T-helper 17 cell (primary cell): ENCODE measurements around the gene EFNB3. TPM values are rescaled to one million over a fixed set of nuclear protein-coding genes. Genes with fewer than 3 reads are reported as not detected.

ENCODE experiments used
- ATAC-seq: fragments of 150-1000 bp; cut with Tn5 transposase; 2 replicates; pipeline ENCODE4 v1.10.0; 2021; ENCODE audit warnings: mild to moderate bottlenecking, moderate library complexity
- DNase-seq, 3 donors: peaks; one replicate each; pipeline versions ENCODE4 v3.0.0 to v3.0.0-alpha.2; 2020 to 2021
- H3K9me3 ChIP-seq: one replicate; pipeline ENCODE4 v1.7.0; 2013; ENCODE audit warnings: low read length, mild to moderate bottlenecking; ENCODE audit not compliant: control insufficient read depth, poor library complexity, severe bottlenecking
- H3K27ac Mint-ChIP-seq: one replicate; pipeline ENCODE4 v1.8.0; 2022; ENCODE audit warnings: mild to moderate bottlenecking, moderate library complexity, mixed read lengths
- H3K27me3 Mint-ChIP-seq: one replicate; pipeline ENCODE4 v1.8.0; 2022; ENCODE audit warnings: mixed read lengths
- H3K36me3 Mint-ChIP-seq: one replicate; pipeline ENCODE4 v1.8.0; 2022; ENCODE audit warnings: low read depth, mixed read lengths
- H3K4me1 Mint-ChIP-seq: one replicate; pipeline ENCODE4 v1.8.0; 2022; ENCODE audit warnings: mild to moderate bottlenecking, mixed read lengths
- H3K4me3 Mint-ChIP-seq: one replicate; pipeline ENCODE4 v1.8.0; 2022; ENCODE audit warnings: mild to moderate bottlenecking, moderate library complexity, mixed read lengths
- total RNA-seq, 4 donors: library from RNA in 2 of 4; stranded (reverse) in 2 of 4; gene quantifications; one replicate each; pipeline ENCODE4 v1.2.3 and lab custom pipeline; 2022 to 2026

EFNB3 gene
- total RNA-seq, 2 donors from 2014 or later = not detected

- H3K4me1 Mint-ChIP-seq = peaks cover 4% of the 10 kb centered on the region
- H3K9me3 ChIP-seq = no peaks in the 10 kb centered on the region
- peaks cover 7% of the 10 kb centered on the region for H3K36me3 Mint-ChIP-seq
- no peak overlapping the region for H3K27ac Mint-ChIP-seq
- DNase-seq (no peak), ATAC-seq (no peak)
- H3K4me3 Mint-ChIP-seq = no peak overlapping the region
- H3K27me3 Mint-ChIP-seq = peaks cover 25% of the 10 kb centered on the region
Observed at GRCh38 chr17:7742729-7743128, 37.7 kb downstream of the EFNB3 start.

- DNase-seq (no peak), ATAC-seq (no peak)
- Mint-ChIP-seq H3K4me1 (peaks cover 4% of the 10 kb centered on the region), H3K4me3 (no peak overlapping the region), H3K27ac (no peak overlapping the region), H3K36me3 (peaks cover 7% of the 10 kb centered on the region), H3K27me3 (peaks cover 22% of the 10 kb centered on the region)
- no peaks in the 10 kb centered on the region for H3K9me3 ChIP-seq
Observed at GRCh38 chr17:7744416-7744815, 39.4 kb downstream of the EFNB3 start.

- DNase-seq = no peak
Observed at GRCh38 chr17:7745748-7746470, 40.9 kb downstream of the EFNB3 start.

GRCh38 chr17:7747635-7748071 is 42.7 kb downstream of the EFNB3 start:
- Mint-ChIP-seq H3K4me1 (no peaks in the 10 kb centered on the region), H3K4me3 (no peak overlapping the region), H3K27ac (no peak overlapping the region), H3K27me3 (peaks cover 8% of the 10 kb centered on the region), H3K36me3 (no peaks in the 10 kb centered on the region)
- ATAC-seq (no peak), DNase-seq (no peak)
- no peaks in the 10 kb centered on the region for H3K9me3 ChIP-seq

More at GRCh38 chr17:7745748-7746470, 40.9 kb downstream of the EFNB3 start:
- no peaks in the 10 kb centered on the region for H3K9me3 ChIP-seq
- ATAC-seq = no peak
- Mint-ChIP-seq H3K4me3 (no peak overlapping the region), H3K27ac (no peak overlapping the region), H3K36me3 (peaks cover under 1% of the 10 kb centered on the region), H3K4me1 (no peaks in the 10 kb centered on the region), H3K27me3 (peaks cover 11% of the 10 kb centered on the region)

GRCh38 chr17:7748076-7748775 is 43.2 kb downstream of the EFNB3 start:
- no peaks in the 10 kb centered on the region for H3K4me1 Mint-ChIP-seq

GRCh38 chr17:7750321-7750821 is 45.4 kb downstream of the EFNB3 start:
- no peak overlapping the region for H3K27ac Mint-ChIP-seq
- H3K4me3 Mint-ChIP-seq = no peak overlapping the region
- H3K9me3 ChIP-seq = no peaks in the 10 kb centered on the region
- peaks cover 29% of the 10 kb centered on the region for H3K27me3 Mint-ChIP-seq
- peaks cover 4% of the 10 kb centered on the region for H3K36me3 Mint-ChIP-seq
- ATAC-seq (no peak), DNase-seq (no peak)
- peaks cover 5% of the 10 kb centered on the region for H3K4me1 Mint-ChIP-seq

More at GRCh38 chr17:7748076-7748775, 43.2 kb downstream of the EFNB3 start:
- Mint-ChIP-seq H3K27me3 (peaks cover 11% of the 10 kb centered on the region), H3K4me3 (no peak overlapping the region), H3K27ac (no peak overlapping the region), H3K36me3 (no peaks in the 10 kb centered on the region)
- H3K9me3 ChIP-seq = no peaks in the 10 kb centered on the region
- DNase-seq = no peak
- ATAC-seq = no peak

GRCh38 chr17:7754656-7755055 is 49.7 kb downstream of the EFNB3 start:
- Mint-ChIP-seq H3K27ac (no peak overlapping the region), H3K27me3 (peaks cover 37% of the 10 kb centered on the region), H3K4me1 (peaks cover 7% of the 10 kb centered on the region), H3K4me3 (no peak overlapping the region), H3K36me3 (peaks cover 4% of the 10 kb centered on the region)
- ATAC-seq (no peak), DNase-seq (no peak)
- no peaks in the 10 kb centered on the region for H3K9me3 ChIP-seq

GRCh38 chr17:7755095-7755890 is 50.3 kb downstream of the EFNB3 start:
- H3K9me3 ChIP-seq = no peaks in the 10 kb centered on the region
- H3K36me3 Mint-ChIP-seq = peaks cover 4% of the 10 kb centered on the region
- H3K4me1 Mint-ChIP-seq = peaks cover 7% of the 10 kb centered on the region
- H3K27me3 Mint-ChIP-seq = peaks cover 37% of the 10 kb centered on the region
- ATAC-seq (no peak), DNase-seq (no peak)
- no peak overlapping the region for H3K27ac Mint-ChIP-seq
- H3K4me3 Mint-ChIP-seq = no peak overlapping the region

GRCh38 chr17:7756968-7757367 is 52.0 kb downstream of the EFNB3 start:
- Mint-ChIP-seq H3K36me3 (peaks cover 6% of the 10 kb centered on the region), H3K4me3 (no peak overlapping the region), H3K27ac (no peak overlapping the region), H3K4me1 (peaks cover 9% of the 10 kb centered on the region), H3K27me3 (peaks cover 37% of the 10 kb centered on the region)
- no peaks in the 10 kb centered on the region for H3K9me3 ChIP-seq
- DNase-seq (no peak), ATAC-seq (no peak)

Other genes with a start within 250 kb of the EFNB3 start
- gene ZBTB4, start 225.6 kb upstream of the EFNB3 start, total RNA-seq = 10 to 100 TPM; 44.9 to 49.5 TPM
- not detected for gene SLC35G6, start 223.8 kb upstream of the EFNB3 start, total RNA-seq
- gene POLR2A, start 220.8 kb upstream of the EFNB3 start, total RNA-seq = 100 to 1,000 TPM; 553 to 572 TPM
- gene TNFSF12, start 156.1 kb upstream of the EFNB3 start, total RNA-seq = 10 to 100 TPM; 41.7 to 49.2 TPM
- 1 to 10 TPM; 2.9 to 3.1 TPM for gene TNFSF13, start 146.5 kb upstream of the EFNB3 start, total RNA-seq
- 10 to 100 TPM; 33.4 to 37.0 TPM for gene SENP3, start 143.3 kb upstream of the EFNB3 start, total RNA-seq
- 1 to 10 TPM; 3.9 to 8.1 TPM for gene CD68, start 125.6 kb upstream of the EFNB3 start, total RNA-seq
- 10 to 100 TPM; 28.9 to 32.7 TPM for gene MPDU1, start 121.3 kb upstream of the EFNB3 start, total RNA-seq
- not detected for gene SOX15, start 115.1 kb upstream of the EFNB3 start, total RNA-seq
- gene FXR2, start 90.3 kb upstream of the EFNB3 start, total RNA-seq = 10 to 100 TPM; 22.3 to 23.4 TPM
- gene SAT2, start 77.4 kb upstream of the EFNB3 start, total RNA-seq = 10 to 100 TPM; 39.1 to 42.9 TPM
- under 1 TPM in 1 of 2 donors, not detected in 1; 0.40 TPM for gene SHBG, start 75.1 kb upstream of the EFNB3 start, total RNA-seq
- gene ATP1B2, start 54.3 kb upstream of the EFNB3 start, total RNA-seq = under 1 TPM in 1 of 2 donors, not detected in 1; 0.15 TPM
- 10 to 100 TPM; 61.2 to 66.2 TPM for gene TP53, start 17.7 kb upstream of the EFNB3 start, total RNA-seq
- gene WRAP53, start 16.7 kb upstream of the EFNB3 start, total RNA-seq = 1 to 10 TPM; 6.6 TPM
- gene DNAH2, start 12.5 kb downstream of the EFNB3 start, total RNA-seq = under 1 TPM in 1 of 2 donors, not detected in 1; 0.31 TPM
- gene KDM6B, start 129.0 kb downstream of the EFNB3 start, total RNA-seq = 100 to 1,000 TPM; 207 to 231 TPM
- gene TMEM88, start 149.9 kb downstream of the EFNB3 start, total RNA-seq = 10 to 100 TPM; 31.0 to 31.3 TPM
- gene NAA38, start 152.4 kb downstream of the EFNB3 start, total RNA-seq = 10 to 100 TPM; 26.8 to 30.3 TPM
- gene CYB5D1, start 152.8 kb downstream of the EFNB3 start, total RNA-seq = 10 to 100 TPM in 1 of 2 donors, 1 to 10 TPM in 1; 9.3 to 14.9 TPM
- gene CHD3, start 183.6 kb downstream of the EFNB3 start, total RNA-seq = 100 to 1,000 TPM; 219 TPM
- gene RNF227, start 211.1 kb downstream of the EFNB3 start, total RNA-seq = 1 to 10 TPM; 1.4 to 2.3 TPM
- 1 to 10 TPM; 5.9 to 8.4 TPM for gene KCNAB3, start 224.7 kb downstream of the EFNB3 start, total RNA-seq
- 100 to 1,000 TPM; 102 to 118 TPM for gene TRAPPC1, start 226.7 kb downstream of the EFNB3 start, total RNA-seq
- 10 to 100 TPM; 24.3 to 27.9 TPM for gene CNTROB, start 227.0 kb downstream of the EFNB3 start, total RNA-seq